GM04503 (cell line): ENCODE measurements around the gene CDKN2C.

Experiments
- DNase-seq: peaks from one replicate; pipeline ENCODE4 v3.0.0-alpha.2; 2012; ENCODE audit warnings: low read depth

Gene CDKN2C

GRCh38 chr1:50966991-50967390, 3.1 kb upstream of the CDKN2C start:
- no peak for DNase-seq

GRCh38 chr1:50967416-50968157, 2.5 kb upstream of the CDKN2C start:
- DNase-seq = no peak

DNA sequence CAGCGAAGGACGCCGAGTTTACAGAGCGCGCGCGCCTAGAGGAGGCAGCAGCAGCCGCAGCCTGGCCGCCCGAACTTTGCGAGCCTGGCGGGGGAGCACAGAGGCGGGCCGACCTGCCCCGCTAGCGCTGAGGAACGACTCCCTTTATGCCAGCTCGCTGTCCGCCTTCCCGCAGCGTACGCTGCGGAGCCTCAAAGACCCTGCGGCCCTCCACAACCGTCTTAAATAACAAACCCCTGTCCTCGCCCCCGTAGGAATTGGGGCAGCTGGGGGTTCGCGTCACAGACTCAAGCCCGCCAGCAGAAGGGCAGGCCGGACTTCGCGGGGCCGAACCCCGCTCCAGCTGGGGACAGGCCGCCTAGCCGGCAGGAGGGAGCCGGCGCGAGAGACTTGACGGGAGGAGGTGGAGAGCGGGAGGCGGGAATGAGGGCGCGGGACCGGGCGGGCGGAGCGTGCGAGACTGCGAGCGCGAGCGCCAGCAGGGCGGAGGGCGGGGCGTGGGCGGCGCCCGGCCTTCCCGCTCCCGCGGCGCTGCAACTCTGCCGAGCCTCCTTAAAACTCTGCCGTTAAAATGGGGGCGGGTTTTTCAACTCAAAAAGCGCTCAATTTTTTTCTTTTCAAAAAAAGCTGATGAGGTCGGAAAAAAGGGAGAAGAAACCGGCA, 1.8 kb upstream of the CDKN2C start:
- no peak for DNase-seq

GRCh38 chr1:50968821-50969610, 1.0 kb upstream of the CDKN2C start:
- no peak for DNase-seq

- DNase-seq = no peak
Measured at GRCh38 chr1:50970509-50970887, 453 bp downstream of the CDKN2C start.

- no peak for DNase-seq
Measured at GRCh38 chr1:50970931-50971582, 1.0 kb downstream of the CDKN2C start.

GRCh38 chr1:50971748-50972305, 1.8 kb downstream of the CDKN2C start:
- DNase-seq = no peak

DNA sequence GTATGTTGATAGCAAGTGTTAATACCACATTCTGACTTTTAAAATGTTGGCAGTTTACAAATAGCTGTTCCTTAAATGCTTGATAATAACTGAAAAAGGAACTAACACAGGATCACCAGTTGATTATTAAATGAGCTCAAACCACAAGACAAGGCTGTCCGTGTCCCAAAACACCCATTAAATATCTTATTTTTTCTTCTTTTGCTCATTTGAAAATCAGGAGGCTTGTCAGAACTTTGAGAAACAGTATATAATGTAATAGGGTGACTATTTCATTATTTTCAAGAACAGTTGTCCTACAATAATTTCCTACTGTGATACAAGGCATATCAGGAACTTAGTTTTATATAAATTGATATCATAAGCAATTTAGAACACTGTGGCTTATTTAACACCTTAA, 2.7 kb downstream of the CDKN2C start:
- DNase-seq = no peak

DNA sequence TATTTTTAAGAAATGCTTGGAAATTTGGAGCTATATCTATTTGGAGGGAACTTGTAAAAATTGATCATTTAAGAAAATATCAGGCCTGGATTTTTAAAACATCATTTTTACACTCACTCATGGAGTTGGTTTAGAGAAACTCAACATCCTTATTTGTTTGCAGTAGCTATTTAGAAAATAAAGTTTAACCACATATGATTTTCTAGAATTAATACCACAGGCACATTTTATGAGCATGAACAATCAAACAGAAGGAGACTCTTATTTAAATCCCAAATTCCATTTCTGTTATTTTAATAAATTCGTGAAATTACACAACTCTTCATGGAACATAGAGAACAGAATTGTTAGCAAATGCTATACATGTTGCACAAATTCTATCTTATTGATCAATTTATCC, 3.2 kb downstream of the CDKN2C start:
- DNase-seq = no peak

GRCh38 chr1:50973875-50974617, 4.0 kb downstream of the CDKN2C start:
- no peak for DNase-seq

GRCh38 chr1:50974618-50974935, 4.5 kb downstream of the CDKN2C start:
- DNase-seq = no peak

DNA sequence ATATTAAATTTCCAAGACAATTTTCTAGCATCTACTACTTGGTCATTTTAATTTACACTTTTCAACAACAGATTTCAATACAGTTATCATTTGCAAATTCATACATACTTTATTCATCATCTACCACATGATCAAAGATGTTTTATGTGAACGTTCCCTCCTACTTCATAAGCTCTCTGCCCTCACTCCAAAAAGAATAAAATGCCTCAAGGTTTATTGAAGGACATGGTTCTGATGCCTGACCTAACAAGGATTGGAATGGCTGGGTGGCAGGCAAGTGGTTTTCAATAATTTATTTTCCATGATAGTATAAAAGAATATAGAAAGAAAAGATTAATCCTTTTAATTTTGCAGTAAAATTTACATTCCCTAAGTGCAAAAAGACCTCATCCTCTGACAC, 5.4 kb downstream of the CDKN2C start:
- no peak for DNase-seq

DNA sequence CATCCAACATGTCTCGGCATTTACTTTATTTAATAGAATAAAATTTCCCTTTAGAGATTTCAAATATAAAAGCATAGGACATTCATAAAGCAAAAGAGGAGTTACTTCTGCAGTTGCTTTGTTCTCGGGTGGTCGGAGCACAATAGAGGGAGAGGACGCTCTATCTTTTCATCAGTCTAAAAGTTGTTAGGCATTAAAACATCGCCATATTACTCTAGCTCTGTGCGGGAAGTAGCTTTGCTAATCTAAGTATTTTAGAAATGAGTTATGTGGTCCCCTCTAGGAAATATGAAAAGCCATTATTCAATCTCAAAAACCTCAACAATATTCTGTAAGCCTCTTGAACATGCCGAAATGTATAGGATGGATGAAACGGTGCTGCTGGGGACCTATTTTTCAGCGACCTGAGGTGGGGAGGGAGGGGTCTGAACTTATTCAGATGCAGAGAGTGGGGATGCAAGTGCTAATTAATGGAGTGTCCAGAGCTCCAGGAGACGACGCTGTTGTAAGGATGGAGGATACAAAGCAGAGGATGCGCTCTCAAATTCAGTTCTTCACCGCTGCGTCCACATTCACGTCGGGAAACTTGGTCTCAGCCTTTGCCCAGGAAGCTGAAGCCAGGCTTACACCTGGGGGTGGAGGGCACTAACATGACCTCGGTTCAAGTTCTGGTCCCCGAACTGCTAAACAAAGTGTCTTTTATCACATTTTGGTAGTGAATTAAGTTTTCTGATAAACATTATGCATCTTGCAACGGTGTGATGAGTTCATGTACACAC, 6.3 kb downstream of the CDKN2C start:
- DNase-seq = no peak

GRCh38 chr1:50976890-50977574, 7.0 kb downstream of the CDKN2C start:
- no peak for DNase-seq

- no peak for DNase-seq
Measured at GRCh38 chr1:50977575-50978143, 7.6 kb downstream of the CDKN2C start.

DNA sequence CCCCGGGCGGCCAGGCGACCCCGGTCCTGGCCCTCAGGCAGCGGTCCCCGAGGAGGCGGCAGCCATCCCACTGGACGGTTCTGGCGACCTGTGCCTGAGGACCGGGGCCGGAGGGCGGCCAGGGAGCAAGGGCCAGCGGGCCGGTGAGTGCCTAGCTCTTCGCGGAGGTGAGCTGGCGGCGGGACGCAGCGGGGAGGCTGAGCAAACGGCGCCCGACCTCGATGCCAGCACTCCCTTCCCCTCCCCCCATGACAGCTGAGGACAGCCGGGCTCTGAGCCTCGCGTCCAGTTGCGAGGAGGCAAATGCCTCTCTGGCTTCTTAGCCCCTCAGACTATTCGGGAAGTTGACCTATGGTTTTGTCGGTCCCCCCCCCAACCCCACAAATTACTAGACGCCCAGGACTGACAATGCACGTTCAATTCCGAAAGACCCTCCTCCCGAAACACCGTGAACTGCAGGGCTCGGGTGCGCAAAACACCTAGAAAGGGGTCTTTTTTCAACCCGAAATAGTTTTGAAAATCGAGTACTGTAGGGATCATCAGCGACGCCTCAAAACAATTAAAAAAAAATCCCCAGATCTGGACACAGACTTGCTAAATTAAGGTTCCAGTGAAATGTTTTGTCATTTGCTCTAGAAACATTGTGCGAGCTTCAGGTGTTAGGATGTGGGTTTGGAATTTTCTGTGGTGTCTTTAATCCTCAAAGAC, 8.3 kb downstream of the CDKN2C start:
- DNase-seq = no peak

- DNase-seq = no peak
Measured at GRCh38 chr1:50978852-50979781, 9.1 kb downstream of the CDKN2C start.

DNA sequence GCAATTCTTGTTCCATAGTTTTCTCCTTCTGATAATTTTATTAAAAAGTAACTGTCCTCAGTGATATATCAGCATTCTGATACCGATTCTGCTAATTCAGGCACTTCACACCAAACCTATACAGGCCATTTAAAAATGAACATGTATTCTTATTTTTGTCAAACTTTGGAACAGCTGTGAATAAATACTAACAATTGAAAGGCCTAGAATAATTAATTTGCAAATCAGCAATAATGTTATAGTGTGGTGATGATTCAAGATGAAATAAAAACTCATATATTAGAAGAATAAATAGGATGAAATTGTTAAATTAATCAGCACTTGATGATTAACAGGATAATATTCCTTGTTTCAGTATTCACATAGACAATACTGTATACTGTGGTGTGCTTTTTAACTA, 9.9 kb downstream of the CDKN2C start:
- DNase-seq = no peak
